Measurements from ENCODE around the gene PCDHGA12. TPM values are rescaled to one million over a fixed set of nuclear protein-coding genes. Genes with fewer than 3 reads are reported as not detected.
"Not testable (repeated sequence)": the region's sequence is repeated elsewhere in the genome, so short reads cannot be mapped to it uniquely, and the experiment has no call there.

The PCDHGA12 gene
- total RNA-seq = 0.52 and 1.7 TPM in 2 replicates

GRCh38 chr5:141430332-141431113 lies at the start of gene PCDHGA12:
TSS of gene PCDHGA12 (plus strand) at chr5:141430507. CDS start at chr5:141430760, 253 bp downstream.
- peak; percentile 45 for DNase-seq (ENCODE audit: low read depth)

GRCh38 chr5:141382469-141383294 lies 47.6 kb upstream of the PCDHGA12 start, which contains the start of gene PCDHGA7:
TSS of gene PCDHGA7 (plus strand) at chr5:141382742. CDS start at chr5:141382900, 158 bp downstream.
- peak; percentile 2 for DNase-seq (ENCODE audit: low read depth)

GRCh38 chr5:141383345-141383744 lies 47.0 kb upstream of the PCDHGA12 start:
- DNase-seq (ENCODE audit: low read depth) = no peak

- no peak for DNase-seq (ENCODE audit: low read depth)
Measured at GRCh38 chr5:141384471-141385267, 45.6 kb upstream of the PCDHGA12 start.

GRCh38 chr5:141387557-141388311 lies 42.6 kb upstream of the PCDHGA12 start, which contains the start of gene PCDHGB4:
TSS of gene PCDHGB4 (plus strand) at chr5:141387698. CDS start at chr5:141387885, 187 bp downstream.
- DNase-seq (ENCODE audit: low read depth) = peak; percentile 6

GRCh38 chr5:141388661-141389060 lies 41.6 kb upstream of the PCDHGA12 start:
- DNase-seq (ENCODE audit: low read depth) = no peak

- DNase-seq (ENCODE audit: low read depth) = no peak
Measured at GRCh38 chr5:141389153-141390042, 40.9 kb upstream of the PCDHGA12 start.

- no peak for DNase-seq (ENCODE audit: low read depth)
Measured at GRCh38 chr5:141392429-141393198, 37.7 kb upstream of the PCDHGA12 start, which contains the start of gene PCDHGA8. TSS of gene PCDHGA8 (plus strand) at chr5:141392633. CDS start at chr5:141392814, 181 bp downstream.

- no peak for DNase-seq (ENCODE audit: low read depth)
Measured at GRCh38 chr5:141393267-141393666, 37.0 kb upstream of the PCDHGA12 start.

GRCh38 chr5:141394401-141395187 lies 35.7 kb upstream of the PCDHGA12 start:
- DNase-seq (ENCODE audit: low read depth) = not testable (repeated sequence)

GRCh38 chr5:141397756-141398551 lies 32.4 kb upstream of the PCDHGA12 start, which contains the start of gene PCDHGB5:
TSS of gene PCDHGB5 (plus strand) at chr5:141397947. CDS start at chr5:141398128, 181 bp downstream.
- DNase-seq (ENCODE audit: low read depth) = peak; percentile 27

GRCh38 chr5:141398608-141399007 lies 31.7 kb upstream of the PCDHGA12 start:
- DNase-seq (ENCODE audit: low read depth) = no peak

- no peak for DNase-seq (ENCODE audit: low read depth)
Measured at GRCh38 chr5:141399555-141400258, 30.6 kb upstream of the PCDHGA12 start.

- DNase-seq (ENCODE audit: low read depth) = peak; percentile 15
Measured at GRCh38 chr5:141402553-141403243, 27.6 kb upstream of the PCDHGA12 start, which contains the start of gene PCDHGA9. TSS of gene PCDHGA9 (plus strand) at chr5:141402778. CDS start at chr5:141402953, 175 bp downstream.

- DNase-seq (ENCODE audit: low read depth) = no peak
Measured at GRCh38 chr5:141403387-141403786, 26.9 kb upstream of the PCDHGA12 start.

Data from renal cortical epithelial cell (primary cell).